Left lung (tissue), 10 donors: ENCODE measurements around the gene HES5. TPM values are rescaled to one million over a fixed set of nuclear protein-coding genes. Genes with fewer than 3 reads are reported as not detected.

Source experiments
- ATAC-seq: fragments of 200-7000 bp; cut with Tn5 transposase; one replicate; pipeline ENCODE4 v1.9.1; 2020; ENCODE audit warnings: moderate library complexity
- DNase-seq, 4 donors: peaks; one replicate each; pipeline ENCODE4 v3.0.0-alpha.2; 2013 to 2020
- H3K27ac ChIP-seq, 2 donors: fragments of 200-600 bp; sonication (generic) in 1 of 2; one replicate each; pipeline versions ENCODE4 v1.5.0 to v1.8.0; 2020 to 2021
- H3K27me3 ChIP-seq, 2 donors: fragments of 200-600 bp; sonication (generic) in 1 of 2; one replicate each; pipeline versions ENCODE4 v1.5.0 to v1.8.0; 2020 to 2021
- H3K36me3 ChIP-seq, 2 donors: fragments of 200-600 bp; sonication (generic) in 1 of 2; one replicate each; pipeline versions ENCODE4 v1.5.0 to v1.8.0; 2020 to 2021
- H3K4me1 ChIP-seq, 2 donors: fragments of 200-600 bp; one replicate each; pipeline ENCODE4 v1.8.0; 2021
- H3K4me3 ChIP-seq, 2 donors: fragments of 200-600 bp; sonication (generic) in 1 of 2; one replicate each; pipeline versions ENCODE4 v1.5.0 to v1.8.0; 2020 to 2021; ENCODE audit warnings: mild to moderate bottlenecking in 1 of 2
- H3K9me3 ChIP-seq, 2 donors: fragments of 200-600 bp; sonication (generic) in 1 of 2; one replicate each; pipeline versions ENCODE4 v1.5.0 to v1.8.0; 2020 to 2021
- CTCF ChIP-seq, 2 donors: fragments of 200-600 bp; sonication (generic) in 1 of 2; IDR thresholded peaks; one replicate each; pipeline versions ENCODE4 v1.5.0 to v1.8.0; 2021; ENCODE audit warnings: antibody characterized with exemption in 2 of 2
- intact Hi-C, 2 donors: fragments of 100-400 bp; cut with DNase I; formaldehyde crosslinking; loops; one replicate each; pipeline versions ENCODE4 v1.11.2 to v1.14.2; 2022
- polyA plus RNA-seq, 6 donors: library from polyadenylated mRNA; unstranded; fragments of 120-200 nt; gene quantifications; one replicate each; pipeline ENCODE4 v1.2.1, GENCODE V29; 2013; ENCODE audit not compliant: insufficient read length in 6 of 6
- total RNA-seq, 2 donors: library from RNA; stranded (reverse); fragmentation: NEBNext Ultra II Directional; extraction: Animal tissue kit (Norgen Biotek cat#: 25700); gene quantifications; one replicate each; pipeline ENCODE4 v1.2.1, GENCODE V29; 2021
- donor health status: DM: no; HTN: yes; CAD: no.
- donor health status: DM: no; HTN: no; CAD: no.

Gene HES5
- total and polyA plus RNA-seq, 8 donors: 0.21 to 1.2 (median 0.65) TPM

- intact Hi-C loops: no loop called here
- Histone ChIP-seq H3K36me3 (peaks cover 4 to 99% of the 10 kb centered on the region in 2 donors), H3K9me3 (no peaks in the 10 kb centered on the region), H3K27me3 (no peaks in the 10 kb centered on the region), H3K4me3 (no peak overlapping the region), H3K27ac (no peak overlapping the region), H3K4me1 (no peaks in the 10 kb centered on the region)
- DNase-seq (no peak), ATAC-seq (no peak)
- no peak for TF ChIP-seq CTCF (IDR thresholded peaks at IDR 0.05)
Measured at GRCh38 chr1:2512862-2513421, 17.1 kb downstream of the HES5 start.

GRCh38 chr1:2510366-2511155 is 19.5 kb downstream of the HES5 start:
- no peak overlapping the region for H3K4me3 ChIP-seq
- no peaks in the 10 kb centered on the region for H3K4me1 ChIP-seq
- H3K27me3 ChIP-seq: peaks cover 0 to 9% of the 10 kb centered on the region in 2 donors
- no peak overlapping the region for H3K27ac ChIP-seq
- no peaks in the 10 kb centered on the region for H3K9me3 ChIP-seq
- intact Hi-C loops: no loop called here
- no peak for TF ChIP-seq CTCF (IDR thresholded peaks at IDR 0.05)
- peaks cover 4 to 83% of the 10 kb centered on the region in 2 donors for H3K36me3 ChIP-seq
- DNase-seq (no peak), ATAC-seq (no peak)

- TF ChIP-seq CTCF (IDR thresholded peaks at IDR 0.05): no peak
- ATAC-seq: no peak
- DNase-seq: no peak
- peaks cover 0 to 19% of the 10 kb centered on the region in 2 donors for H3K27me3 ChIP-seq
- peaks cover 4 to 74% of the 10 kb centered on the region in 2 donors for H3K36me3 ChIP-seq
- no peak overlapping the region for H3K27ac ChIP-seq
- intact Hi-C loops: no loop called here
- H3K4me1 ChIP-seq: no peaks in the 10 kb centered on the region
- no peak overlapping the region for H3K4me3 ChIP-seq
- no peaks in the 10 kb centered on the region for H3K9me3 ChIP-seq
Measured at GRCh38 chr1:2509589-2509988, 20.5 kb downstream of the HES5 start.

DNA sequence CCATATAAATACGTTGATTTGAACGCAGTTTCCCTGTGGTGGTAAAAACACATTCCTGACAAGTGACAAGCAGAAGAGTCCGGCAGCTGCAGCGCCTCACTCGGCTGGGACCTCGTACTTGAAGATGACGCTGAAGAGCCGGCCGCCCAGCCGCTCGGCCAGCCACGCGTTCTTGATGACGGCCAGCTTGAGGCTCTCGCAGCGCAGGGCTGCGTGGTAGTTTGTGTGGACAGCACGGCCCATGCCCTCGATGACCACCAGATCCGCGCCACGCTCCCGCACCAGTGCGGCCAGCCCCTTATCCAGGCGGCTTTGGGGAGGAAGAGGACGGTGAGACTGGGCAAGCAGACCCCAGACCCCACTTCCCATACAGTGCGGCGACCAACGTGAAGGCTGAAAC is 21.3 kb downstream of the HES5 start:
- DNase-seq: no peak
- no peak overlapping the region for H3K4me3 ChIP-seq
- no peaks in the 10 kb centered on the region for H3K4me1 ChIP-seq
- H3K36me3 ChIP-seq: peaks cover 4 to 67% of the 10 kb centered on the region in 2 donors
- intact Hi-C loops: no loop called here
- peaks cover 8 to 28% of the 10 kb centered on the region in 2 donors for H3K27me3 ChIP-seq
- no peak for TF ChIP-seq CTCF (IDR thresholded peaks at IDR 0.05)
- ATAC-seq: no peak
- H3K9me3 ChIP-seq: no peaks in the 10 kb centered on the region
- H3K27ac ChIP-seq: no peak overlapping the region

GRCh38 chr1:2508180-2508579 is 21.9 kb downstream of the HES5 start:
- Histone ChIP-seq H3K4me1 (no peaks in the 10 kb centered on the region), H3K9me3 (no peaks in the 10 kb centered on the region), H3K27ac (no peak overlapping the region), H3K4me3 (no peak overlapping the region), H3K36me3 (peaks cover 4 to 61% of the 10 kb centered on the region in 2 donors), H3K27me3 (peaks cover 8 to 33% of the 10 kb centered on the region in 2 donors)
- DNase-seq (no peak), ATAC-seq (no peak)
- intact Hi-C loops: no loop called here
- TF ChIP-seq CTCF (IDR thresholded peaks at IDR 0.05): no peak
